ENCODE results near the gene P2RY8.

DNA sequence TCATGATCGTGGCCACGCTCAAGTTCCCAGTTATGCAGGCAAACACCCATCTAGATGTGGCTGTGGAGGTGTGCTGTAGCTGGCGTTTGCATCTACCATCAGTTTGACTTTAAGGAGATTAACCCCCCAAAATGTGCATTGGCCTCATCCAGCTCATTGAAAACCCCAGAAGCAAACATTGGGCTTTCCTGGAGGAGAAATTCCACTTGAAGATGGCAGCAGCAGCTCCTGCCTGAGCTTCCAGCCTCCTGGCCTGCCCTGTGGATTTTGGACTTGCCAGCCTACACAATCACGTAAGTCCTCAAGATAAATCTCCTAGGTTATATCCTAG lies 114.9 kb downstream of the P2RY8 start:
- TF ChIP-seq, protein P1, sequence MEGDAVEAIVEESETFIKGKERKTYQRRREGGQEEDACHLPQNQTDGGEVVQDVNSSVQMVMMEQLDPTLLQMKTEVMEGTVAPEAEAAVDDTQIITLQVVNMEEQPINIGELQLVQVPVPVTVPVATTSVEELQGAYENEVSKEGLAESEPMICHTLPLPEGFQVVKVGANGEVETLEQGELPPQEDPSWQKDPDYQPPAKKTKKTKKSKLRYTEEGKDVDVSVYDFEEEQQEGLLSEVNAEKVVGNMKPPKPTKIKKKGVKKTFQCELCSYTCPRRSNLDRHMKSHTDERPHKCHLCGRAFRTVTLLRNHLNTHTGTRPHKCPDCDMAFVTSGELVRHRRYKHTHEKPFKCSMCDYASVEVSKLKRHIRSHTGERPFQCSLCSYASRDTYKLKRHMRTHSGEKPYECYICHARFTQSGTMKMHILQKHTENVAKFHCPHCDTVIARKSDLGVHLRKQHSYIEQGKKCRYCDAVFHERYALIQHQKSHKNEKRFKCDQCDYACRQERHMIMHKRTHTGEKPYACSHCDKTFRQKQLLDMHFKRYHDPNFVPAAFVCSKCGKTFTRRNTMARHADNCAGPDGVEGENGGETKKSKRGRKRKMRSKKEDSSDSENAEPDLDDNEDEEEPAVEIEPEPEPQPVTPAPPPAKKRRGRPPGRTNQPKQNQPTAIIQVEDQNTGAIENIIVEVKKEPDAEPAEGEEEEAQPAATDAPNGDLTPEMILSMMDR (IDR thresholded peaks at IDR 0.05), result no peak
- TF ChIP-seq POLR2A (IDR thresholded peaks at IDR 0.05), result no peak
